ENCODE measurements around the gene DRD2.

GRCh38 chr11:113363996-113364641 lies 111.1 kb downstream of the DRD2 start:
- TF ChIP-seq CTCF (IDR thresholded peaks at IDR 0.05): no peak
- no peak for TF ChIP-seq POLR2AphosphoS5 (IDR thresholded peaks at IDR 0.05)
- no peak for TF ChIP-seq POLR2A (IDR thresholded peaks at IDR 0.05; ENCODE audit: low read depth)

All from esophagus muscularis mucosa (tissue), 3 donors.